Measurements from ENCODE around the gene NRGN. TPM values are rescaled to one million over a fixed set of nuclear protein-coding genes. Genes with fewer than 3 reads are reported as not detected.

NRGN gene
- total and polyA plus RNA-seq, 10 of the 15 experiments (the other 5 are each of a cell fraction or from before 2014, with no cell fraction given) = 0.36 to 3.2 (median 1.1) TPM; not detected in 2

DNA sequence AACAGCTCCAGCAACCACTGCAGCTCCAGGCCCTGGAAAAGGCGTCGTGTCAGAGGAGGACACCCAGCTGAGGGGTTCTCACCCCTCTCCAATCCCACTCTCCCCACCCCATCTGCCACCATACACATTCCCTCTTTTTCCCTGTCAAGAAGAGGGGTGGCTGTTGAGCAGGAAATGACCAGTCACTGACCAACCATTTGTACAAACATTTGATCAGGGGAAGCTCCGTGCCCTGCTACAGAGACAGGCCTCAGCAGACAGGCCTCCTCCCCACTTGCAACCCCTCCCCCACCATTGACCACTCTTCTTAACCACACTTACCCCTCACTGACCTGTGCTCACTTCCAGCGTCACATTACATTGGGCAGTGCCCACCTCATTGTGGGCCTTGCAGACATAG lies 14.6 kb downstream of the NRGN start:
- ChIA-PET POLR2A (interaction anchor here (0.6 kb wide), 1 partner anchor 1692 kb away, joined by 3 read pairs; the partner anchor contains the start of gene HSPA8), SMC1A (ENCODE audit: uncharacterized antibody, unreplicated experiment) (interaction anchor here (0.5 kb wide), 1 partner anchor 85 kb away, joined by 3 read pairs; no protein-coding TSS in a partner anchor), CTCF (interaction anchor here (16.1 kb wide), 1 partner anchor 10 kb away, joined by 202 read pairs; the partner anchor contains the start of gene NRGN), RAD21 (ENCODE audit: unreplicated experiment) (interaction anchor here (1.0 kb wide), 1 partner anchor 9 kb away, joined by 3 read pairs; no protein-coding TSS in a partner anchor)
- H4K20me1 ChIP-seq (ENCODE audit: control insufficient read depth, insufficient read depth) = no peaks in the 10 kb centered on the region
- H3K27me3 ChIP-seq (replicated peaks in 1 of 2; ENCODE audit: control insufficient read depth in 2 of 2, insufficient read depth in 2 of 2, low read length in 1 of 2) = no peaks in the 10 kb centered on the region
- H3K4me3 ChIP-seq = no peak overlapping the region
- H2AFZ ChIP-seq (ENCODE audit: control insufficient read depth, low read depth, low read length) = no peak overlapping the region
- no peak overlapping the region for H3K4me2 ChIP-seq (ENCODE audit: control insufficient read depth, insufficient read depth)
- H3K27ac ChIP-seq (ENCODE audit: control insufficient read depth, insufficient read depth) = no peak overlapping the region
- no peak for DNase-seq (ENCODE audit: low read depth, low spot score)
- WGBS (ENCODE audit: insufficient coverage, insufficient replicate concordance, low lambda C conversion rate, missing lambda C conversion rate) = 67% methylated on average over 4 of the region's 4 CpGs
- ATAC-seq = no peak
- peaks cover 11% of the 10 kb centered on the region for H3K4me1 ChIP-seq (ENCODE audit: control insufficient read depth, insufficient read depth, low read length)
- no peaks in the 10 kb centered on the region for H3K9me3 ChIP-seq (replicated peaks; ENCODE audit: control insufficient read depth, insufficient read depth, low read length)
- intact Hi-C loops (cut with micrococcal nuclease; ENCODE audit: unreplicated experiment) (no loop called here), in situ Hi-C loops (cut with MboI) (no loop called here)
- no peak for FAIRE-seq
- no TSS peak for BruUV-seq (replicated peaks)
- H3K79me2 ChIP-seq (ENCODE audit: control insufficient read depth, insufficient read depth, low read length) = peaks cover 19% of the 10 kb centered on the region
- H3K9ac ChIP-seq (ENCODE audit: control insufficient read depth, insufficient read depth, low read length) = no peak overlapping the region
- no peak for TF ChIP-seq FOXM1 (IDR thresholded peaks at IDR 0.05; ENCODE audit: low read depth, low read length)
- no peak for TF ChIP-seq PAX5 (IDR thresholded peaks at IDR 0.05; ENCODE audit: borderline replicate concordance, low read depth, low read length)
- TF ChIP-seq, protein P1, sequence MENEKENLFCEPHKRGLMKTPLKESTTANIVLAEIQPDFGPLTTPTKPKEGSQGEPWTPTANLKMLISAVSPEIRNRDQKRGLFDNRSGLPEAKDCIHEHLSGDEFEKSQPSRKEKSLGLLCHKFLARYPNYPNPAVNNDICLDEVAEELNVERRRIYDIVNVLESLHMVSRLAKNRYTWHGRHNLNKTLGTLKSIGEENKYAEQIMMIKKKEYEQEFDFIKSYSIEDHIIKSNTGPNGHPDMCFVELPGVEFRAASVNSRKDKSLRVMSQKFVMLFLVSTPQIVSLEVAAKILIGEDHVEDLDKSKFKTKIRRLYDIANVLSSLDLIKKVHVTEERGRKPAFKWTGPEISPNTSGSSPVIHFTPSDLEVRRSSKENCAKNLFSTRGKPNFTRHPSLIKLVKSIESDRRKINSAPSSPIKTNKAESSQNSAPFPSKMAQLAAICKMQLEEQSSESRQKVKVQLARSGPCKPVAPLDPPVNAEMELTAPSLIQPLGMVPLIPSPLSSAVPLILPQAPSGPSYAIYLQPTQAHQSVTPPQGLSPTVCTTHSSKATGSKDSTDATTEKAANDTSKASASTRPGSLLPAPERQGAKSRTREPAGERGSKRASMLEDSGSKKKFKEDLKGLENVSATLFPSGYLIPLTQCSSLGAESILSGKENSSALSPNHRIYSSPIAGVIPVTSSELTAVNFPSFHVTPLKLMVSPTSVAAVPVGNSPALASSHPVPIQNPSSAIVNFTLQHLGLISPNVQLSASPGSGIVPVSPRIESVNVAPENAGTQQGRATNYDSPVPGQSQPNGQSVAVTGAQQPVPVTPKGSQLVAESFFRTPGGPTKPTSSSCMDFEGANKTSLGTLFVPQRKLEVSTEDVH (IDR thresholded peaks at IDR 0.05; ENCODE audit: low read depth, partially characterized antibody) = no peak
- no peak for TF ChIP-seq ETV6 (conservative IDR thresholded peaks at IDR 0.05 in 1 of 2, IDR thresholded peaks at IDR 0.05 in 1 of 2; ENCODE audit: borderline replicate concordance in 1 of 2, low read depth in 1 of 2)
- TF ChIP-seq, protein P2, sequence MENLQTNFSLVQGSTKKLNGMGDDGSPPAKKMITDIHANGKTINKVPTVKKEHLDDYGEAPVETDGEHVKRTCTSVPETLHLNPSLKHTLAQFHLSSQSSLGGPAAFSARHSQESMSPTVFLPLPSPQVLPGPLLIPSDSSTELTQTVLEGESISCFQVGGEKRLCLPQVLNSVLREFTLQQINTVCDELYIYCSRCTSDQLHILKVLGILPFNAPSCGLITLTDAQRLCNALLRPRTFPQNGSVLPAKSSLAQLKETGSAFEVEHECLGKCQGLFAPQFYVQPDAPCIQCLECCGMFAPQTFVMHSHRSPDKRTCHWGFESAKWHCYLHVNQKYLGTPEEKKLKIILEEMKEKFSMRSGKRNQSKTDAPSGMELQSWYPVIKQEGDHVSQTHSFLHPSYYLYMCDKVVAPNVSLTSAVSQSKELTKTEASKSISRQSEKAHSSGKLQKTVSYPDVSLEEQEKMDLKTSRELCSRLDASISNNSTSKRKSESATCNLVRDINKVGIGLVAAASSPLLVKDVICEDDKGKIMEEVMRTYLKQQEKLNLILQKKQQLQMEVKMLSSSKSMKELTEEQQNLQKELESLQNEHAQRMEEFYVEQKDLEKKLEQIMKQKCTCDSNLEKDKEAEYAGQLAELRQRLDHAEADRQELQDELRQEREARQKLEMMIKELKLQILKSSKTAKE (IDR thresholded peaks at IDR 0.05; ENCODE audit: low read depth, poor library complexity, severe bottlenecking) = no peak
- no peak for TF ChIP-seq SUPT20H (IDR thresholded peaks at IDR 0.05; ENCODE audit: borderline replicate concordance, control insufficient read depth, low read depth, low read length)
- no peak for TF ChIP-seq SMARCA5 (IDR thresholded peaks at IDR 0.05)
- no peaks in the 10 kb centered on the region; a peak in 1 of 4 replicates for H3K36me3 ChIP-seq (ENCODE audit: control insufficient read depth in 2 of 2, insufficient read depth in 2 of 2, low read length in 1 of 2)

Measured in GM12878 (cell line).